NB4 (cell line): ENCODE data around the gene H2AZ1.

Experiments
- CTCF ChIP-seq: IDR thresholded peaks from one replicate; pipeline ENCODE4 v1.5.1; 2012; ENCODE audit warnings: low read depth, low read length
- POLR2A ChIP-seq: IDR thresholded peaks from 2 replicates; pipeline ENCODE4 v1.6.1; 2011; ENCODE audit warnings: mild to moderate bottlenecking; ENCODE audit not compliant: insufficient read length; ENCODE audit errors: extremely low read depth
- TF ChIP-seq, protein P1 (sequence below): IDR thresholded peaks from 2 replicates; pipeline ENCODE4 v1.6.1; 2011; ENCODE audit warnings: low read depth, low read length

- TF ChIP-seq, protein P1, sequence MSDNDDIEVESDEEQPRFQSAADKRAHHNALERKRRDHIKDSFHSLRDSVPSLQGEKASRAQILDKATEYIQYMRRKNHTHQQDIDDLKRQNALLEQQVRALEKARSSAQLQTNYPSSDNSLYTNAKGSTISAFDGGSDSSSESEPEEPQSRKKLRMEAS = no peak
- TF ChIP-seq POLR2A (no peak), CTCF (no peak)
Measured at GRCh38 chr4:99917575-99917974, 32.5 kb downstream of the H2AZ1 start.
